ENCODE results near the gene F5.

The F5 gene

GRCh38 chr1:169473347-169473746 lies 112.9 kb downstream of the F5 start:
- DNase-seq: no peak

- no peak for DNase-seq
Measured at GRCh38 chr1:169472738-169473137, 113.5 kb downstream of the F5 start.

- DNase-seq: no peak
Measured at GRCh38 chr1:169468982-169469381, 117.3 kb downstream of the F5 start.

- no peak for DNase-seq
Measured at GRCh38 chr1:169466259-169467230, 119.7 kb downstream of the F5 start.

DNA sequence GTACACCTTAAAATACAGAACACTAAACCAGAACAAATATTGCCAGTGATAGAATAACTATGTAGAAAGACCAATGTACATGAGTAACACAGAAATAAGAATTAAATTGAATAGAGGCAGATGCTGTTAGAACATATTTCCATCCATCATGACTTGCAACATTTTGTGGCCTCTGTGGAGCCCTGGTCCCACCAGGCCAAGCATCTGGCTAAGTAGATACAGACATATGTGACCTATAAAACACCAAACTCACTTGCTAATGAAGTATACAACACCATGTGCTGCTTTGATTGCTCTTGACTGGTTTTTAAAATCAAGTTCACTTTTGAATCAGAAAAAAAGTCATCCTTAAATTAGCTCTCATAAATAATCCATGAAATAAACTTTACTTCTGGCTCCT lies 121.0 kb downstream of the F5 start:
- no peak for DNase-seq

Measured in activated effector memory CD4-positive, alpha-beta T cell treated with Interleukin-2 at 50 U/mL for 16 hours (primary cell).